ENCODE results near the gene C3orf20.

C3orf20 gene

DNA sequence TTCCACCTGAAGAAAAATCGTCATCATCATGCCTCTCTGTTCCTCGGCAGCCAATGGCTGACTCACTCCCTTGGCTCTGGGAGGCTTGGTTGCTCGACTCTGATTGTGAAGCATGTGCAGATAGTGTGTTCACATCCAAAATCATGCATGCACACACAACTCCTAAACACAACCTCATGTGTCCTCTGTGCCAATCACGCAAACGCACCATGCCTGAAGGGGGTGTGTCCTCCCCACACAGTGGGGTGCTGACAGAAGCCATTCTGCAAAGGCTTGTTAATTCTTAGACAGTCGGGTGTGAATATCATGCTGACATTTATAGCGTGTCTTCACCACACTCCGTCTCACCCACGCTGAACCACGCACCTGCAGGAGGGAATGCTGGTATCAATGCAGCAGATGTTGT is 34.8 kb upstream of the C3orf20 start:
- DNase-seq (ENCODE audit: low read depth), result no peak
- H3K4me3 ChIP-seq (ENCODE audit: low read depth, low read length), result no peak overlapping the region
- in situ Hi-C loops (cut with HindIII; ENCODE audit: low sequenced_read_pairs), result no loop called here
- TF ChIP-seq, protein P1, sequence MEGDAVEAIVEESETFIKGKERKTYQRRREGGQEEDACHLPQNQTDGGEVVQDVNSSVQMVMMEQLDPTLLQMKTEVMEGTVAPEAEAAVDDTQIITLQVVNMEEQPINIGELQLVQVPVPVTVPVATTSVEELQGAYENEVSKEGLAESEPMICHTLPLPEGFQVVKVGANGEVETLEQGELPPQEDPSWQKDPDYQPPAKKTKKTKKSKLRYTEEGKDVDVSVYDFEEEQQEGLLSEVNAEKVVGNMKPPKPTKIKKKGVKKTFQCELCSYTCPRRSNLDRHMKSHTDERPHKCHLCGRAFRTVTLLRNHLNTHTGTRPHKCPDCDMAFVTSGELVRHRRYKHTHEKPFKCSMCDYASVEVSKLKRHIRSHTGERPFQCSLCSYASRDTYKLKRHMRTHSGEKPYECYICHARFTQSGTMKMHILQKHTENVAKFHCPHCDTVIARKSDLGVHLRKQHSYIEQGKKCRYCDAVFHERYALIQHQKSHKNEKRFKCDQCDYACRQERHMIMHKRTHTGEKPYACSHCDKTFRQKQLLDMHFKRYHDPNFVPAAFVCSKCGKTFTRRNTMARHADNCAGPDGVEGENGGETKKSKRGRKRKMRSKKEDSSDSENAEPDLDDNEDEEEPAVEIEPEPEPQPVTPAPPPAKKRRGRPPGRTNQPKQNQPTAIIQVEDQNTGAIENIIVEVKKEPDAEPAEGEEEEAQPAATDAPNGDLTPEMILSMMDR (IDR thresholded peaks at IDR 0.05; ENCODE audit: low read depth, low read length, missing control alignments), result no peak

DNA sequence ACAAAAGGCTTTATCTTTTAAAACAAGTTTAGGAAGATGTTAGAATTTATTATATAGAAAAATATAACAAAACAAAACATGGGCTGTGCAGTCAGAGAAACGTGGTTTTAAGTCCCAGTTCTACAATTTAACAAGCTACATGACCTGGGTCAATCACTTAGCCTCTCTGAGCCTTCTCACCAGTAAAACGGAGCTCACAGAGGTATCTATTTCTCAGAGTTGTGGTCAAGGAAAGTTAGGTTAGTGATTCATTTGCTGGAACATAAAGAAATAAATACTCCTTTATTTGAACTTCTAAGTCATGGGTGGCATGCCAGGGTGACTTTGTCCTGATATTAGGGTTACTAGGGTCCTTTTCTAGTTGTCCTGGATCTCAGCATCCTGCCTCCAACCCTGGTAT is 34.2 kb upstream of the C3orf20 start:
- no peak for DNase-seq (ENCODE audit: low read depth)
- H3K4me3 ChIP-seq (ENCODE audit: low read depth, low read length), result no peak overlapping the region
- TF ChIP-seq, protein P1 (IDR thresholded peaks at IDR 0.05; ENCODE audit: low read depth, low read length, missing control alignments), result no peak
- in situ Hi-C loops (cut with HindIII; ENCODE audit: low sequenced_read_pairs), result no loop called here

DNA sequence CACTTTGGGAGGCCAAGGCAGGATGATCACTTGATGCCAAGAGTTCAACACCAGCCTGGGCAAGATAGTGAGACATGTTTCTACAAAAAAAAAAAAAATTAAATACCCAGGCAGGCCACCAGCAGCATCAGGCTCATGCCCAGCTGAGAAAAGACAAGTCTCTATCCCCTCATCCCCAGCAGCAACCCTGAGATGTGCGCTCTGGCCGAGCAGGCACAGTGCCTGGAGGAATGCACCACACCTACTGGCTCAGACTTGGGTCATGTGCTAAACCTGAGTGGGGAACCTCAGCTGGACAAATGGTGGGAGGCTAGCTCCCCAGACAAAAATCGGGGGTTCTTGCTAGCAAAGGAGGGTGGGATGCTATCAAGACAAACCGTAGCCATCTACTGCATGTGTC is 33.6 kb upstream of the C3orf20 start:
- in situ Hi-C loops (cut with HindIII; ENCODE audit: low sequenced_read_pairs), result no loop called here
- H3K4me3 ChIP-seq (ENCODE audit: low read depth, low read length), result no peak overlapping the region
- TF ChIP-seq, protein P1 (IDR thresholded peaks at IDR 0.05; ENCODE audit: low read depth, low read length, missing control alignments), result no peak
- no peak for DNase-seq (ENCODE audit: low read depth)

DNA sequence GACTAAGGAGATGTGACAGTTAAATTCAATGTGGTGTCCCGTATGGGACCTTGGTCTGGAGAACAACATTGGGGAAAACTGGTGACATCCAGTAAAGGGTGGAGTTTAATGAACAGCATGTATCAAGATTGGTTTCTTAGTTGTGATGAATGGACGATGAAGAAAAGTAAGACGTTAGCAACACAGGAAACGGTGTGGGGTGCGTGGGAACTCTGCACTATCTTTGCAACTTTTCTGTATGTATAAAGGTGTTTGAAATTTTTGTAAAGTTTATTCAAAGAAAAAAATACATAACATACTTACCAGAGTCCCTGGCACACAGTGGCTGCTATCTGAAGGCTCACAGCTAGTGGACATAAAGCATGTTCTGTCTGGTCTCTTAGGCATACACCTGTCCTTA is 29.5 kb upstream of the C3orf20 start:
- DNase-seq (ENCODE audit: low read depth), result no peak
- TF ChIP-seq, protein P1 (IDR thresholded peaks at IDR 0.05; ENCODE audit: low read depth, low read length, missing control alignments), result no peak
- in situ Hi-C loops (cut with HindIII; ENCODE audit: low sequenced_read_pairs), result no loop called here
- H3K4me3 ChIP-seq (ENCODE audit: low read depth, low read length), result no peak overlapping the region

DNA sequence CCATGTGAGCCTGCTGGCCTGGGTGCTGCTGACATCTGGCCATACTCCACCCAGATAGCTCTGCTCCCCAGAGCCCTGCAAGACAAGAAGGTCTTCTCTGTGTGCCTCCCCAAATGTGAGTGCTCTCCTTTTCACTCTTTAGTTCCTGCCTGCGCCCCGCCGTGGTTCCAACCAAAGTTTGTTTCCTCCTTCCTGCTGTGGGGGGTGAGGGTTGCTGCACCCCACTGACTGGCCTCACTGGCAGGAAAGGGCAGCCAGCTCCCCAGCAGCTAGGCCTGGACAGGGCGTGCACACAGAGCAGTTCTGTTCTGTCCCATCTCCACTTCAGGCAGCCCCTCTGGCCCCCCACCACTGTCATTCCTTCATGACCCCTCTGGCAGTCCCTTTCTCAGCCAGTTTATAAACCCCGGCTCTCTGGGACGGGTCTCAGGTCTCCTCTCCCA is 28.8 kb upstream of the C3orf20 start:
- DNase-seq (ENCODE audit: low read depth), result no peak
- TF ChIP-seq, protein P1 (IDR thresholded peaks at IDR 0.05; ENCODE audit: low read depth, low read length, missing control alignments), result no peak
- in situ Hi-C loops (cut with HindIII; ENCODE audit: low sequenced_read_pairs), result no loop called here
- no peak overlapping the region for H3K4me3 ChIP-seq (ENCODE audit: low read depth, low read length)

DNA sequence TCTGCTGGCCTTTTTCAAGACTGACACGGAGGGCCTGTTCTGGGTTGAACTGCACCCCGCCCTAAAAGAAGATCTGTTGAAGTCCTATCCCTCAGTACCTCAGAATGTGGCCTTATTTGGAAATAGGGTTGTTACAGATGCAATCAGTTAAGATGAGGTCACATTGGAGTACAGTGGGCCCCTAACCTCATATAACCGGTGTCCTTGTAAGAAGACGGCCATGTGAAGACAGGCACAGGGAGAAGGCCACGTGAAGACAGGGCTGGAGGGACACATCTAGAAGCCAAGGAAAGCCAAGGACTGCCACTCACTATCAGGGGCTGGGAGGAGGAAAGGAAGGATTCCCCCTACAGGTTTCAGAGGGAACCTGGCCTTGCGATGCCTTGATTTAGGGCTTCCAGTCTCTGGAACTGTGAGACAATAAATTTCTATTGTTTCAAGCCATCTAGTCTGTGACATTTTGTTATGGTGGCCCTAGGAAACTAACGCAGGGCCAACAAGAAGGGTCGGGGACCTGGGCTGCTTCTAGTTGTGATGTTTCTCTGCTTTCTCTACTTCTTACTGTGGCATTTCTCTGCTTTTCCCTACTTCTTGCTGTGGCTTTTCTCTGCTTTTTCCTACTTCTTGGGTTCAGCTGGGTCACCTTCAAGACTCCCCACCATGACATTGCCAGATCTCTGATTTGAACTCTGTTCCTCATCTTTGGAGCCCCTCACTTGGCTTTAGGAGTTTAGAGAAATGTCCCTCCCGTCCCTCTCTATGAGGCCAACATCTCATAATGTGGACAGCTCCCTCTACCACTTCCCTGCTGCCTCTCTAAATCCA is 28.1 kb upstream of the C3orf20 start:
- H3K4me3 ChIP-seq (ENCODE audit: low read depth, low read length), result no peak overlapping the region
- in situ Hi-C loops (cut with HindIII; ENCODE audit: low sequenced_read_pairs), result no loop called here
- no peak for DNase-seq (ENCODE audit: low read depth)
- TF ChIP-seq, protein P1 (IDR thresholded peaks at IDR 0.05; ENCODE audit: low read depth, low read length, missing control alignments), result peak; percentile 11

All from astrocyte of the cerebellum (primary cell).